GM10248 (cell line): ENCODE results near the gene TULP3.

Source experiments
- CTCF ChIA-PET: fragments of 300-600 bp; sonication (Branson Sonifier 250); formaldehyde crosslinking; extraction: SDS; loops from one replicate; lab custom pipeline; 2021; ENCODE audit warnings: antibody characterized with exemption; lab: Yijun Ruan, JAX
- POLR2A ChIA-PET: fragments of 350-650 bp; sonication (Branson Sonifier 250); formaldehyde crosslinking; extraction: SDS; loops from one replicate; lab custom pipeline; 2020; ENCODE audit warnings: antibody characterized with exemption; lab: Yijun Ruan, JAX
- DNase-seq: peaks from one replicate; pipeline ENCODE4 v3.0.0; 2012; ENCODE audit errors: extremely low spot score
- CTCF ChIP-seq: IDR thresholded peaks from 2 replicates; pipeline ENCODE4 v1.5.1; 2012; ENCODE audit warnings: mild to moderate bottlenecking, low read depth; ENCODE audit errors: extremely low read depth, missing control alignments, control extremely low read depth

Gene TULP3

GRCh38 chr12:2977776-2978175 is 87.1 kb downstream of the TULP3 start:
- POLR2A ChIA-PET: no interaction called here
- no peak for DNase-seq
- no peak for TF ChIP-seq CTCF
- CTCF ChIA-PET: interaction anchor here (1.5 kb wide), 1 partner anchor 25 kb away, joined by 4 read pairs; no protein-coding TSS in a partner anchor

GRCh38 chr12:2979806-2980205 is 89.1 kb downstream of the TULP3 start:
- DNase-seq: no peak
- no peak for TF ChIP-seq CTCF
- ChIA-PET POLR2A (no interaction called here), CTCF (no interaction called here)

GRCh38 chr12:2980630-2981029 is 89.9 kb downstream of the TULP3 start:
- DNase-seq: no peak
- POLR2A ChIA-PET: no interaction called here
- TF ChIP-seq CTCF: no peak
- CTCF ChIA-PET: no interaction called here

- ChIA-PET CTCF (interaction anchor here (1.2 kb wide), 1 partner anchor 97 kb away, joined by 3 read pairs; no protein-coding TSS in a partner anchor), POLR2A (no interaction called here)
- no peak for DNase-seq
- no peak for TF ChIP-seq CTCF
Measured at GRCh38 chr12:2982361-2982760, 91.7 kb downstream of the TULP3 start.

- no peak for DNase-seq
- TF ChIP-seq CTCF: no peak
- POLR2A ChIA-PET: no interaction called here
- CTCF ChIA-PET: no interaction called here
Measured at GRCh38 chr12:2984249-2984648, 93.6 kb downstream of the TULP3 start.

- POLR2A ChIA-PET: no interaction called here
- TF ChIP-seq CTCF: no peak
Measured at GRCh38 chr12:2984698-2985097, 94.0 kb downstream of the TULP3 start.

GRCh38 chr12:2986876-2987275 is 96.2 kb downstream of the TULP3 start:
- POLR2A ChIA-PET: no interaction called here
- no peak for DNase-seq
- CTCF ChIA-PET: interaction anchor here (1.8 to 1.9 kb wide), 2 partner anchors 31 to 86 kb away, joined by 4 read pairs; no protein-coding TSS in a partner anchor
- TF ChIP-seq CTCF: no peak

More at GRCh38 chr12:2984698-2985097, 94.0 kb downstream of the TULP3 start:
- no peak for DNase-seq
- CTCF ChIA-PET: no interaction called here
